NCI-H2196 (cell line): ENCODE results near the gene SLC37A1.

Source experiments
- DNase-seq: peaks from one replicate; lab custom pipeline; 2025; ENCODE audit not compliant: unreplicated experiment; lab: John Stamatoyannopoulos, UW

Gene SLC37A1

DNA sequence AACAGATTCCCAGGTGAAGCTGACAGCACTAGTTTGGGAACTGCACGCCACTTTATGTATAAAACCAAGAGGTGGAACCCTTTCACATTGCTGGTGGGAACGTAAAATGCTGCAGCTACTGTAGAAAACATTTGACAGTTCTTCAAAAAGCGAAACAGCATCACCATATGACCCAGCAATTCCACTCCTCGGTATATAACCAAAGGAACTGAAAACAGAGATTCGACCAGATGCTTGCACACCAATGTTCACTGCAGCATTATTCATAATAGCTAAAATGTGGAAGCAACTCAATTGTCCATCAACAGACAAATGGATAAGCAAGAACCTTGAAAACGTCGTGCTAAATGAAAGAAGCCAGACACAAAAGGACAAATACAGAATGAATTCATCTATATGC lies 35.1 kb upstream of the SLC37A1 start:
- DNase-seq = no peak

DNA sequence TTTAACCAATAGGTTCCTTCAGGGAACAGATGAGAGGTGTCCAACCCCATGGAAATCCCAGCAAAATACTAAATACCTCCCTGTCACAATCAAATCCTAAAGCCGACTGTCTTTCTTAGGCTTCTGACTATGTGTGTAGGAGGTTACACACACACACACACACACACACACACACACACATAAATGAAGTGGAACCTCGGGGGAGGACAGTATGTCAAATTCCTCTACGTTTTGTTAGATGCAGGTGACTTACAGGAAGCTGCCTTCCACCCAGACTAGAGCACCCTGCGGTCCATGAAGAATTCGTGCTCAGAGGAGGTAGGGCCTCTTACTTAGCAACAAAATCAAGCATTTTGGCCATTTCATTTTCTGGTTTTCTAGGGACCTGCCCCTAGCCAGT lies 34.1 kb upstream of the SLC37A1 start:
- DNase-seq = no peak

GRCh38 chr21:42480736-42481135 lies 32.9 kb upstream of the SLC37A1 start:
- no peak for DNase-seq

DNA sequence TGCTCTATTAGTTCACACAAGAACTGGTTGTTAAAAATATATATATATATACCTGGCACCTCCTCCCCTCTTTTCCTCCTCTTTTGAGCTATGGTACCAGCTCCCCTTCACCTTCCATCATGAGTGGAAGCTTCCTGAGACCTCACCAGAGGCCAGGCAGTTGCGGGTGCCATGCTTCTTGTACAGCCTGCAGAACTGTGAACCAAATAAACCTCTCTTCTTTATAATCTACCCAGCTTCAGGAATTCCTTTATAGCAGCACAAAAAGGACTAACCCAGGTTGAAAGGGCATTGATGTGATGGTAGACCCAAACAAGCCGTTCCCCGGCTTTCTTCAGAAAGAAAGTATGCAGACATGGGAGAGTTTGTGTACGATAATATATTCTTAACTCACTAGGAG lies 32.5 kb upstream of the SLC37A1 start:
- no peak for DNase-seq

- no peak for DNase-seq
Observed at GRCh38 chr21:42484966-42485365, 28.7 kb upstream of the SLC37A1 start.

- no peak for DNase-seq
Observed at GRCh38 chr21:42486072-42486471, 27.6 kb upstream of the SLC37A1 start.

DNA sequence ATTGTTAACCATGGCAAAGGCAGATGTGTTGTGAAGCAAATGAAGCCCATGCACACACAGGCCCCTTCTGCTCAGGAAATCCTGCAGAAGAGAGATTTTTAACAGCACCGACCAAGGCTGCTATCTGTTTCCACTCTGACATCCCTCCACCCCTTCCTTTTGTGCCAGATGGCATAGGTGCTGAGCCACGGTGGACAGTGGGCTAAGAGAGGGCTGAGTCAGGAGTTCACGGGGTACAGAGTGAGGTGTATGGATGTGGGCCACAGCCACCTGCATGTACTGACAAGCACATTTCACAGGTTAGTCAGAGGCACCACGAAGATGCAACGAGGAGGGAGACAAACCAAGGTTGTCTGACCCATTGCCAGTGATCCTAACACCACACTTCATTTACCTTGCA lies 27.1 kb upstream of the SLC37A1 start:
- DNase-seq = no peak

GRCh38 chr21:42489006-42489563 lies 24.6 kb upstream of the SLC37A1 start:
- no peak for DNase-seq

DNA sequence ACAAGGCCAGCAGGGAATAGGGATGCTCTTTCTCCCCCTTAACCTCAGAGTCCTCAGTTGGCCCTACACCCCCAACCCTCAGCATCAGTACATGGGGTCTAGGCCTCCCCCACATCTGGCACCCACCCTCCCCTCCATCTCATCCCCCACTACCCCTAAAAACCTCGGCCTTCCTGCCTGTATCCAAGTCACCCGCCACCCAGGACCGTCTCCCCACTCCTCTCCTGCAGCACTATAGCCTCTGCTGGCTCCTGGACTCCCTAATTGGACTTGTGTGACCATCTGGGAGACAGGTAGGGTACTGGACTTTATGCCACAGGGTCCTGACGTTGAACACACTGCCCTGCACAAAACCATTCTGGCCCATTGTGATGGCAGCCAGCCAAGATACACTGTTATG lies 23.7 kb upstream of the SLC37A1 start:
- no peak for DNase-seq

GRCh38 chr21:42490720-42491119 lies 22.9 kb upstream of the SLC37A1 start:
- no peak for DNase-seq

DNA sequence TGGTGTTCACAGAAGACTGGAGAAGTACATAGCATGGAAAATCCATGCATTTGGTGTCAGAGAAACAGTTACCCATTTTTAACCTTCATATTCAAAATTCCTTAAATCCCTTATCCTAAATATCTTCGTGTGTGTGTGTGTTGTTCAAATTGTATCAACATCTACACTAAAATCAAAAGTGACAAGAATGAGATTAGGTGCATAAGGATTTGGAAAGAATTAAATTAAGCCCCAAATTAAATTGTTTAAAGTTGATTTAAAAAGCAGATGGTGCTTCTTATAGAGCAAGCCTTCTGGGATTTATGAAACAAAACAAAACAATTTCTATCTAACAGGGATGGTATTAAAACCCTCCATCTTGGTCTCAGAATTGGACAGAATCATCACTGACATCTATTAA lies 22.3 kb upstream of the SLC37A1 start:
- no peak for DNase-seq

DNA sequence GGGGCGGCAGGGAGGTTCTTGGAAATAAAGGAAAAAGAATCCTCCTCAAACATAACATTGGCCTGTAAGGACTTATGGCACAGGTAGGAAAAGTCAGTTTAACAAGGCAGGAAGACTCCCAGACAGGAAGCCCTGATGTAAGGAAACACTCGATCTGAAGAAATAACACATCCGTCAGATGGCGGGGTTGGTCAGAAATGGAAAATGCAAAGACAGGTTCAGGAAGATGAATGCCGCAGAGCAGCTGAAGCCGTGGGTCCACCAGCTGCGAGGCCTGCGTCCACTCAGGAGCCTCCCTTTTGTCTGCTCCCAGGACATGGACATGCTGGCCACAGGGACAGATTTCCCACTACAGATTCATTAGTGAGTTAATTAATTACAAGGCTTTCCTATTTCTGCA lies 21.5 kb upstream of the SLC37A1 start:
- DNase-seq = no peak

- DNase-seq = no peak
Observed at GRCh38 chr21:42493109-42494060, 20.3 kb upstream of the SLC37A1 start.

- DNase-seq = no peak
Observed at GRCh38 chr21:42495027-42495426, 18.6 kb upstream of the SLC37A1 start.

GRCh38 chr21:42495765-42496119 lies 17.9 kb upstream of the SLC37A1 start:
- peak; percentile 63 for DNase-seq

DNA sequence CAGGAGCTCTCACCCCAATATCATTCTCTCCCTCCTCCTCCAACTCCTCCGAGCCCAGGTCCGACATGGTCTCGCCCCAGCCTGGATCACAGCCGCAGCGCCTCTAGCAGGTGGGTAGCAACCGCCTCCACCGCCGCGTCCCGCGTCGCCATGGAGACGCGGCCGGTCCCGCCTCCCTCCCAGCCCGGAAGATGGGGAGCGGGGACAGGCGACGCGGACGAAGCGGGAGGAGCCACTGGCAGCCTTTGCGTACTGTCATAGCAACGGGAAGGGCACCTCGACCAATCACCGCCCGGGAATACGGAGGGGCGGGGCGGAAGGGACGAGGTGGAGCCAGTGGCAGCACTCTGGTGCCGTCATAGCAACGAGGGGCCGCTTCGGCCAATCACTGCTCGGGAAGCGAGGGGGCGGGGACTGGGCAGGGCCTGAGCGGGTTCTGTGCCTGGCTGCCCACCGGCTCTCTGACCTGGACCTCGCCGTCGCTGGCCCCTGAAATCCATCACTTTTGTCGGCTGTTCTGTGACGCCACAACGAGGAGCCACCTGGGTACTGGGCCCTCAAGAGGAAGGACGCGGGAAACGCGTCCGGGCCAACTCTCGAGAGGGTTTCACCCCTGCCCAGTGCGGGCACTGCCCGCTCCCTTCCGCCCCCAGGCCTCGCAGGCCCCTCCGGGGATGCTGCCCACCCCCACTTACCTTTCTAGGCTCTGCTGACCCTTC lies 17.4 kb upstream of the SLC37A1 start, which contains the start of gene RSPH1:
RSPH1 (minus strand) TSS at position 105 of the 719 bp plus-strand sequence; CDS start at position 67, 38 bp downstream.
- peak; percentile 99 for DNase-seq

- DNase-seq = peak; percentile 56
Observed at GRCh38 chr21:42496839-42497202, 16.8 kb upstream of the SLC37A1 start.

DNA sequence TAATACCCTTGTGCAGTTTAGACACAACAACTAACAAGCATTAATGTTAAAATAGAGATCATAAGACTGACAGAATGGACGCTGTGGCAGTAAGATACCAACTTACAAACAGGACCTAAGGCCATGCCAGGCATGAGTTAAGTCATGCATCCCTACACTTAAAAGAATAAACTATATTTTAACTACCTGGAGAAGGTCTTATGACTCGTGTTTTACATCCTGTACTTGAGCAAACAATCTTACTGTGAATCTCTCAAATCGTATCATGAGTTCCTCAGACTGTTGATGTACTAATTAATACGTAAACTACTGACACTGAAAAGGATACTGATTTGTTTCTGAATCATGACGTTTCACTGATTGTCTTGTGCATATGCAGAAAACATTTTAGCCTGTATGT lies 15.6 kb upstream of the SLC37A1 start:
- no peak for DNase-seq

DNA sequence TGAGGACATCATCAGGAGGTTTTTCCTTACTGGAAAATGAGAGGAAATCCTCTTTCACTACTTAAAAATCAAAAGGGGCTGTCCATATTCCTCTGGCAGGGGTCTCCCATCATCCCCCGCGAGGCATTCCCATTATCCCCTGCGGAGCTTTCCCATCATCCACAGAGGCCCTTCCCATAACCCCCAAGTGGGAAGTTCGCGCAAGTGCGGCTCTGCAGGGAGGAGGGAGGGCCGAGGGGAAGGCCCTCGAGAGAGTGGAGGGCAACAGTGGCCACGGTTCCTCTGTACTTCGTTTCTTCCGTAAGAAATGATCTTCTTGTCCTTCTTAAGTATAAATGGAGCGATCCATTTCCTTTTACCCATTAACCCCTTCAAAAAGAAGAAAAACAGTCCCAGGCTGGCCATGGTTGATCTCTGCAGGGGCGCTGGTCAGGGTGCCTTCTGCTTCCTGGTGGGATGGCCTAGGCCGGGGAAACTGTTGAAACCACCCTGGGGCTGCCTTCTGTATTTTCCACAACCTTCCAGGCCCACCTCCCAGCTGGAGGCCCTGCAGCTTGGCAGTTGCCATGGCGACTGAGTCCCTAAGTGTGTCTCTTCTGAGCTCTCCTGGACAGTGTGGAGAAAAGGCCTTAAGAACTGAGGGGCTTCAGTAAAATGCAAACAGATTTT lies 14.1 kb upstream of the SLC37A1 start:
- DNase-seq = peak; percentile 7

GRCh38 chr21:42500225-42500624 lies 13.4 kb upstream of the SLC37A1 start:
- DNase-seq = no peak

- no peak for DNase-seq
Observed at GRCh38 chr21:42500736-42501135, 12.9 kb upstream of the SLC37A1 start.
